GM21737 (cell line): ENCODE data around the gene SMIM24.

Experiments used
- ATAC-seq: cut with Tn5 transposase; IDR thresholded peaks from one replicate; pipeline ENCODE4 v1.9.1; 2021; ENCODE audit warnings: mild to moderate bottlenecking, moderate library complexity; ENCODE audit not compliant: unreplicated experiment

Gene SMIM24

GRCh38 chr19:3476830-3477229, 3.5 kb downstream of the SMIM24 start:
- no peak for ATAC-seq

- no peak for ATAC-seq
These were observed 4.9 kb downstream of the SMIM24 start for GRCh38 chr19:3475449-3475848.

DNA sequence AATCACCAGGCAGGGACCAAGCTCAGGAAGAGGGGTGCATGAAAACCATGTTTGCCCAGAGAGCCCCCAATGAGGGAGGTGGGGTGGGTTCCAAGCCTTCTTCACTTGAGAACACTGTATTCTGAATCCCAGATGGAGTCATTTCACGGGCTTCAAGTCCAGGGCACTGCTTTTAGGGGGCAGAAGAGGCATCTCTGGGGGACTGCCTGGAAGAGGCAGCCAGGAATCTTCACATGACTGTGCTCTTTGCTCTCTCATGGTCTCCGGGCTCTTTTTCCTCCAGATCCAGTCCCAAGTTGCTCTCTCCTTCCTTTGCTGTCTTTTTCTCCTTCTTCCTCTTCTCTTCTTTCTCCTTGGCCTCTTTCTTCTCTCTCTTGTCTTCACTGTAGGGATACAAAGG, 5.7 kb downstream of the SMIM24 start:
- ATAC-seq: no peak

GRCh38 chr19:3474010-3474409, 6.3 kb downstream of the SMIM24 start:
- no peak for ATAC-seq

DNA sequence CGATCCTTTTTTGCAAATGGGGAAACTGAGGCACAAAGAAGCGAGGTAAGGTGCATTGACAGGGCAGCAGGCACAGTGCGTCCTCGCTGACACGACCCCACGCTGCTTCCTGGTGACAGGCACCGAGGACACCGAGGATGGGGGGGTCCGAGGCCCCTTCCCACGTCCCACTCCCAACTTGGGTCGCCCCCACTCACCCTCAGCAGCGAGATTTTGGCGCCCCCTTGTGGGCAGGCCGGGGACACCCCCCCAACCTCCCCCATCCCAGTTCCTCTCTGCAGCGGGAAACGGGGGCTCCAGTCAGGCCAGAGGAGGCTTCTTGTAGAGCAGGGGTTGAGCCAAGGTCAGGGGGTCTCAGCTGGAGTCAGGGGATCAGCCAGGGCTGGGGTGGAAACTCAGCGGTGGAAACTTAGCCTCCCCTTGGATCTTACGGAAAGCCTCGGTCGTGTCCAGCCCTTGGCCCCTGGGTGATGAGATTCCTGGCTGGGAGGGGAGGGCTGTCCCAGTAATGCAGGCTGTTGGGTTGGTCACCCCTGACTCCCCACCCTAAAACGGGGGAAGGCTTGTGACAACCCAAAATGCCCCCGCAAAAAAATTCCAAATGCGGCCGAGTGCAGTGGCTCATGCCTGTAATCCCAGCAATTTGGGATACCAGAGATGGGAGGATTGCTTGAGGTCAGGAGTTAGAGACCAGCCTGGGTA, 8.2 kb downstream of the SMIM24 start:
- no peak for ATAC-seq

- no peak for ATAC-seq
These were observed 9.7 kb downstream of the SMIM24 start for GRCh38 chr19:3470500-3471128.

- ATAC-seq: no peak
These were observed 10.5 kb downstream of the SMIM24 start for GRCh38 chr19:3469638-3470499.

DNA sequence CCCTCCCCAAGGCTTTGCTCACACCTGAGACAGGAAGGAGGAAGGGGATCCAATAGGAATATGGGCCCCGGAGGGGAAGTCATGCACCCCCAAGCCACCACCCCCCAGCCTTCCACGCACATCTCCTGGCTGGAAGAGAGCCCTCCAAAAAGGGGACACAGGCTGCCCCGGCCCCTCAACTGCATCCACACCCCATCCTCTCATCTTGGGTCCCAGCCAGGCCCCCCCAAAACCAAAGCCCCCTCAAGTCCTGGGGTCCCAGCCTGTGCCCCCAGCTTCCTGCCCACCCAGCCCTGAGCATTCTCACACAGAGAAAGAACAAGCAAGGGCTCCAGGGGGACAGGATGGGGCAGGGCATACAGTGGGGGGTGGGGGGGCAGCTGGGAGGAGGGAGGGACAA, 12.1 kb downstream of the SMIM24 start:
- ATAC-seq: no peak

- ATAC-seq: no peak
These were observed 12.7 kb downstream of the SMIM24 start for GRCh38 chr19:3467437-3468198.

- no peak for ATAC-seq
These were observed 13.7 kb downstream of the SMIM24 start for GRCh38 chr19:3466635-3467034.

- no peak for ATAC-seq
These were observed 14.8 kb downstream of the SMIM24 start for GRCh38 chr19:3465552-3465951.

DNA sequence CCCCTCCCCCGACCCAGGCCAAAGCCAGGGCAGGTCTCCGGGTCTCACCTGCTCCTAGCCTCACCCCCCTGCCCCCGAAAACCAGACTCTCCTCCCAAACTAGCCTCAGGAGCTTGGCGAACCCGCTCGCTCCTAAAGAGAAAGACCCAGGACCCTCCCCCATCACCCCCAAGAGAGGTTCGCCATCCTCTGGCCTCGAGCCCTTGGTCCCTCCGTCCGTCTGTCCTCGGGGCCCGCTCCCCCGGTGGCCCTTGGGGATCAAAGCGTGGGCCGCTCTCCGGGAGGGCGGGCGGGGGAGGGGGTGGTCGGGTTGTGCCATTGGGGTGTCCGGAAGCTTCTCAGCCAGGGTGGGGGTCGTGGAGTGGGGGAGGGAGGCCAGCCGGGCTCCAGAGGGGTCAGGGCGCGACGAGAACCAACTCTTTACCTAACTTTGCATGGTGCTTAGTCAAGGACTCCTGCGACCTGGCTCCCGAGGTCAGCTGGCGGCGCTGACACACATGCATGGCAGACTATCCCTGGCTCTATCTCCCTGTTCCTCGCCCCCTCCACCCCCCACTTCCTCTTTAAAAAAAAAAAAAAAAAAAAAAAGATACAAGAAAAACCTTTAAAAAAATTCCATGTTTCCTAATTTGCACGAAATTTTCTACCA, 15.6 kb downstream of the SMIM24 start:
- ATAC-seq: no peak

DNA sequence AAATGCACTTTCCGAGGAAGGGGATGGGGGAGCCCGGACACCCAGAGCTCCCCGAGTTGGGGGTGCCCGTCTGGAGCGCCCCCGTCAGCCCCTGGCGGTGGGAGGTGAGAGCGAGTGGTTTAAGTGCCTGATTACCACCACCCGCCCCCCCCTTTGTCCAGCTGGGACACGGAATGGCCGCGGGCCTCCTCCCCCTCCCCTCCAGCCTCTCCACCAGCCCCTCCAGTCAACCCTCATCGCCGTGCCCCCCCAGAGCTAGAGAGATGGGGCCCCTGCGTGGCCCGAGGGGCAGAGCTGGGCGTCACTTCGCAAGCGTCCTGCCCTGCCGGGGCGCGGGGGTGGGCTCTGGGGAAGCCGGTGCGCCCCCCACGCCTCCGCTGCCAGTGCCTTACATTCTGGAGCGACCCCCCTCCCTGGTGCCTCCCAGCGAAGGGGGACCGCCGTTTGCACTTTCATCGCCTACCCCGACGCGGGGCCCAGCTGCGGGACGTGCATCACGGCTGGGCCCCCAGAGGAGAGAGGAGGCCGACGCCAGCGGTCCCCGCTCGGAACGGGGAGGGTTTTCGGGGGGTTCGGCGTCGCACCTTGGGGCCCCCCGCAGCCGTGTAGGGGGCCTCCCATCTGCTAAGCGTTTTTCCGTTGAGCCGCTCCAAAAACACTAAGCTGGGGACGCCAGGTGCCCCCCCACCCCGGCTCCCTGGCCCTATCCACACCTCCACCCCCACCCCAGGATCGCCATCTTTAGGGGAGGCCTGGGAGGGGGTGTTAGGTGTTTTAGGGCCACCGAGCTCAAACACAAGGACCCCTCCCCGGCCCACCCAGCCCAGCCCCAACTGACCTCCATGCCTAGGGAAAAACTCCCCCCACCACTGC, 16.4 kb downstream of the SMIM24 start:
- no peak for ATAC-seq

DNA sequence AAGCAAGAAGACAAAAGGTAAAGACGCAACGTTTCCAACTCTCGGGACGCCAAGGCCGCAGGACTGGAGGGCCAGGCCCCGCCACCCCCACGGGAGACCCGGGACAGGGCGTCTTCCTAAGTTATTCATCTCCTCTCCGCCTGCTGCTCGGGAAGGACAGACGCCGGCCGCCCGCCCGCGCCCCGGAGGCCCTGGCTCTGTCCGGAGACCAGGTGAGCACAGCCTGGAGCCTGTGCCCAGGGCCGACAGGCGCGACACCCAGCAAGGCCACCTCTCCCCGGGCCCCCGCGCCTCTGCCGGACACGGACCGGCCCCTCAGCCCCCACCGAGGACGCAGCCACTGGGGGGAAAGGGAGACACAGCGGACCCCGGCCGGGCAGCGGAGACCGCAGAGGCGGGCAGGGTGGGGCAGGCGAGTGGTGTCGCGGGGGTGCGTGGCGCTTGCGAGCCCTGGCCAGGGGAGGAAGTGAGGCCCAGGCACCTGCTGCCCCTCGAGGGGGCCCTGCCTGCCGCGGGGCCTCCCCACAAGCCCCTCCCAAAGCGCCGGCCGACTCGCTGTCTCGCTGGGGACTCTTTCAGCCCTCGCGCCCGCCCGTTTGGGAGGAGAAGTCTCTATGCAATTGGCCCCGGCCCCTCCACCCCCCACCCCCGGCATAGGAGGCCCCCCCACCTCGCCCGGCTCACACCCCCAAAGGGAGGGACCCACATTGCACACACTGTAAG, 17.2 kb downstream of the SMIM24 start:
- ATAC-seq: no peak

DNA sequence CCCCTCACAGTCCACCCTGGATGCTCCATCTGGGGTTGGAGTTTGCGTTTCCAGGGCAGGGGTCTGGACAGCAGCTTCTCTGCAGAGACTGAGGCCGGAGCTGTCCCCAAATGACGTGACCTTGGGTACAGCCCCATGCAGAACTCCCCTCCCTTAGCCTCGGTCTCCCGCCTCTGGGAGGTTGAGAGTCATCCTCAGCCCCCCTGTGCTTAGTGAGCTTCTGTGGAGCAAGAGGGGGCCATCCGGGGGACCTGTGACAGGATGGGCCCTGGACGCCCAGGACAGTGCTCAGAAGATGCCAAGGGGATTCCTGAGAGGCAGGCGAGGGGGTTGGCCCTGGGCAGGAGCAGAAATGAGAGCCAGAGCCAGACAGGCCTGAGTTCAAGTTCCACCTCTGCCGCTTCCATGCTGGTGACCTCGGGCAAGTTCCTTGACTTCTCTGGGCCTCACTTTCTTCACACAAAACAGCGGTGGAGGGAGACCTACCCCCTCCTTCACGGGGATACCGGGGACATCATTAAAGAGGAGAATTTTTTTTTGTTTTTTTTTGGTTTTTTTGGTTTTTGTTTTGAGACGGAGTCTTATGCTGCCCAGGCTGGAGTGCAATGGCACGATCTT, 20.3 kb downstream of the SMIM24 start:
- no peak for ATAC-seq

DNA sequence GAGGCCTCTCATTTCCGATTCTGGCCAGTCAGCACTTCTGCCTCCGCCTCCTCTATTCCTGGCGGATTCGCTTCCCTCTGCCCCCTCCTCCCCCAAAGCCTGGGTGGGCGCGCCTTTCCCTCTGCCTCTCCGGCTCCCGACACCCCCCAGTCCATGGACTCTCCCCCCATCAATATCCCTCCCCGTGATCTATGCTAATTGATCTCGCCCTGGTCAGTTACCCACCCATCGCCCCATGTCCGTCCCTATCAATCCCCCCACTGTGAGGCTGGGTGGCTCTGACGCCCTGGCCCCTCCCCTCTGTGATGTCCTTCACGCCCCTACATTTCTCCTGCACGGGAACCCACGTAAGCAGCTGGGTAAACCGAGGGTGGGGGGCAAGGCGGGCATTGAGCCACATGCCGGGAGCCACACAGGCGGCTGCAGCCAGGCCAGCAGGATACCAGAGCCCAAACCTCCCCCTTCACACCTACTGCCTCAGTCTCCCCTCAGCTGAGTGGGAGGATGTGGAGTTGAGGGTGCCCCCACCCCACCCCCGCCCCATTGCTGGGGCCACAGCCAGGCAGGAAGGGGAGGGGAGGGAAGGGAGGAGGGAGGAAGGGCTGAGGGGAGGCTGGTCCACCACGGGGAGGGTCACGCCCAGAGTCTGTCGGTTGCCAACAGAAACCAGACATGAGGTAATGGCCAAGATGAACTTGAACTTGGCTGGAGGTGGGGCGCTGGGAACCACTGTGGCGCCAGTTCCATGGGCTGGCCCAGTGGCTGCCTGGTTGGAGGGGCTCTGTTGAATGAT, 21.0 kb downstream of the SMIM24 start:
- no peak for ATAC-seq

- ATAC-seq: no peak
These were observed 21.9 kb downstream of the SMIM24 start for GRCh38 chr19:3458229-3459088.
